BLaER1 (cell line): ENCODE results near the gene CNIH3.

Experiments
- H3K27ac ChIP-seq: shearing (Covaris generic); formaldehyde crosslinking; 2 replicates; pipeline ENCODE4 v1.8.1; 2022
- H3K27me3 ChIP-seq: shearing (Covaris generic); formaldehyde crosslinking; 2 replicates; pipeline ENCODE4 v1.8.1; 2022
- H3K36me3 ChIP-seq: shearing (Covaris generic); formaldehyde crosslinking; 2 replicates; pipeline ENCODE4 v1.8.1; 2022
- H3K4me1 ChIP-seq: shearing (Covaris generic); formaldehyde crosslinking; 2 replicates; pipeline ENCODE4 v1.8.1; 2022
- H3K4me2 ChIP-seq: shearing (Covaris generic); formaldehyde crosslinking; 2 replicates; pipeline ENCODE4 v1.8.1; 2022
- H3K4me3 ChIP-seq: shearing (Covaris generic); formaldehyde crosslinking; 2 replicates; pipeline ENCODE4 v1.8.1; 2022
- H3K9ac ChIP-seq: shearing (Covaris generic); formaldehyde crosslinking; 2 replicates; pipeline ENCODE4 v1.8.1; 2022
- H3K9me3 ChIP-seq: shearing (Covaris generic); formaldehyde crosslinking; 2 replicates; pipeline ENCODE4 v1.8.1; 2022
- H4K20me1 ChIP-seq: shearing (Covaris generic); formaldehyde crosslinking; 2 replicates; pipeline ENCODE4 v1.8.1; 2022
- Cebpa-rat ChIP-seq: shearing (Covaris generic); IDR thresholded peaks from 2 replicates; pipeline ENCODE4 v1.8.1; 2022

Gene CNIH3

GRCh38 chr1:224624432-224624831 is 8.3 kb downstream of the CNIH3 start:
- Histone ChIP-seq H3K4me2 (peak overlapping the region; percentile 79), H3K36me3 (no peaks in the 10 kb centered on the region), H4K20me1 (no peaks in the 10 kb centered on the region), H3K27ac (peak overlapping the region; percentile 72), H3K4me1 (peaks cover 33% of the 10 kb centered on the region), H3K9ac (peak overlapping the region; percentile 27; the same call in 1 of the 2 replicates), H3K4me3 (no peak overlapping the region), H3K9me3 (peaks cover 13% of the 10 kb centered on the region; the same call in 1 of the 2 replicates), H3K27me3 (peaks cover 7% of the 10 kb centered on the region)
- TF ChIP-seq Cebpa-rat: no peak

GRCh38 chr1:224626042-224626441 is 9.9 kb downstream of the CNIH3 start:
- H3K27ac ChIP-seq: no peak overlapping the region
- no peak overlapping the region for H3K4me3 ChIP-seq
- H3K9me3 ChIP-seq: peaks cover 13% of the 10 kb centered on the region; the same call in 1 of the 2 replicates
- no peak overlapping the region for H3K4me2 ChIP-seq
- H4K20me1 ChIP-seq: no peaks in the 10 kb centered on the region
- H3K27me3 ChIP-seq: no peaks in the 10 kb centered on the region
- peaks cover 33% of the 10 kb centered on the region for H3K4me1 ChIP-seq
- TF ChIP-seq Cebpa-rat: no peak
- no peaks in the 10 kb centered on the region for H3K36me3 ChIP-seq
- no peak overlapping the region for H3K9ac ChIP-seq

- H3K4me1 ChIP-seq: peaks cover 8% of the 10 kb centered on the region
- no peak for TF ChIP-seq Cebpa-rat
- H3K4me3 ChIP-seq: no peak overlapping the region
- H4K20me1 ChIP-seq: no peaks in the 10 kb centered on the region
- H3K9ac ChIP-seq: no peak overlapping the region
- no peak overlapping the region for H3K27ac ChIP-seq
- H3K9me3 ChIP-seq: no peaks in the 10 kb centered on the region
- H3K36me3 ChIP-seq: no peaks in the 10 kb centered on the region
- H3K4me2 ChIP-seq: no peak overlapping the region
- no peaks in the 10 kb centered on the region for H3K27me3 ChIP-seq
Measured at GRCh38 chr1:224629965-224630364, 13.8 kb downstream of the CNIH3 start.

- H3K4me2 ChIP-seq: no peak overlapping the region
- no peaks in the 10 kb centered on the region for H3K4me1 ChIP-seq
- H3K9ac ChIP-seq: no peak overlapping the region
- H3K36me3 ChIP-seq: no peaks in the 10 kb centered on the region
- no peak overlapping the region for H3K27ac ChIP-seq
- no peak overlapping the region for H3K4me3 ChIP-seq
- TF ChIP-seq Cebpa-rat: no peak
- H3K27me3 ChIP-seq: no peaks in the 10 kb centered on the region
- H4K20me1 ChIP-seq: no peaks in the 10 kb centered on the region
- H3K9me3 ChIP-seq: no peaks in the 10 kb centered on the region
Measured at GRCh38 chr1:224631462-224632115, 15.5 kb downstream of the CNIH3 start.

GRCh38 chr1:224632381-224632871 is 16.3 kb downstream of the CNIH3 start:
- no peaks in the 10 kb centered on the region for H4K20me1 ChIP-seq
- no peak overlapping the region for H3K4me2 ChIP-seq
- H3K4me1 ChIP-seq: peaks cover under 1% of the 10 kb centered on the region
- H3K36me3 ChIP-seq: no peaks in the 10 kb centered on the region
- H3K9me3 ChIP-seq: no peaks in the 10 kb centered on the region
- H3K4me3 ChIP-seq: no peak overlapping the region
- TF ChIP-seq Cebpa-rat: no peak
- no peak overlapping the region for H3K27ac ChIP-seq
- no peak overlapping the region for H3K9ac ChIP-seq
- no peaks in the 10 kb centered on the region for H3K27me3 ChIP-seq

- no peak for TF ChIP-seq Cebpa-rat
- Histone ChIP-seq H3K4me3 (no peak overlapping the region), H3K9me3 (no peaks in the 10 kb centered on the region), H3K36me3 (no peaks in the 10 kb centered on the region), H3K9ac (no peak overlapping the region), H3K27ac (no peak overlapping the region), H4K20me1 (no peaks in the 10 kb centered on the region), H3K4me1 (peaks cover 6% of the 10 kb centered on the region), H3K27me3 (no peaks in the 10 kb centered on the region), H3K4me2 (no peak overlapping the region)
Measured at GRCh38 chr1:224632921-224633321, 16.8 kb downstream of the CNIH3 start.

- Histone ChIP-seq H4K20me1 (no peaks in the 10 kb centered on the region), H3K4me1 (peaks cover 19% of the 10 kb centered on the region), H3K9me3 (no peaks in the 10 kb centered on the region), H3K27me3 (no peaks in the 10 kb centered on the region), H3K27ac (no peak overlapping the region), H3K9ac (no peak overlapping the region), H3K4me2 (no peak overlapping the region), H3K36me3 (no peaks in the 10 kb centered on the region), H3K4me3 (no peak overlapping the region)
- TF ChIP-seq Cebpa-rat: no peak
Measured at GRCh38 chr1:224635356-224635755, 19.2 kb downstream of the CNIH3 start.

GRCh38 chr1:224637515-224637914 is 21.4 kb downstream of the CNIH3 start:
- no peak overlapping the region for H3K27ac ChIP-seq
- no peak overlapping the region for H3K4me3 ChIP-seq
- H3K4me2 ChIP-seq: peak overlapping the region; percentile 51
- no peaks in the 10 kb centered on the region for H3K27me3 ChIP-seq
- peaks cover 37% of the 10 kb centered on the region for H3K4me1 ChIP-seq
- H4K20me1 ChIP-seq: no peaks in the 10 kb centered on the region
- H3K9ac ChIP-seq: no peak overlapping the region
- no peaks in the 10 kb centered on the region for H3K9me3 ChIP-seq
- TF ChIP-seq Cebpa-rat: no peak
- no peaks in the 10 kb centered on the region for H3K36me3 ChIP-seq

GRCh38 chr1:224637936-224638335 is 21.8 kb downstream of the CNIH3 start:
- no peak overlapping the region for H3K4me3 ChIP-seq
- no peaks in the 10 kb centered on the region for H3K27me3 ChIP-seq
- H3K27ac ChIP-seq: no peak overlapping the region
- H3K9me3 ChIP-seq: no peaks in the 10 kb centered on the region
- peak overlapping the region; percentile 51 for H3K4me2 ChIP-seq
- TF ChIP-seq Cebpa-rat: no peak
- no peaks in the 10 kb centered on the region for H3K36me3 ChIP-seq
- no peak overlapping the region for H3K9ac ChIP-seq
- peaks cover 37% of the 10 kb centered on the region for H3K4me1 ChIP-seq
- no peaks in the 10 kb centered on the region for H4K20me1 ChIP-seq

GRCh38 chr1:224639426-224639975 is 23.4 kb downstream of the CNIH3 start:
- Histone ChIP-seq H3K4me1 (peaks cover 37% of the 10 kb centered on the region), H3K27ac (no peak overlapping the region), H3K9me3 (no peaks in the 10 kb centered on the region), H3K4me3 (no peak overlapping the region), H3K4me2 (0 out of 2 replicates have a peak overlapping the region, but pooled peaks have one; percentile 85), H3K36me3 (no peaks in the 10 kb centered on the region), H3K9ac (no peak overlapping the region), H3K27me3 (no peaks in the 10 kb centered on the region), H4K20me1 (no peaks in the 10 kb centered on the region)
- TF ChIP-seq Cebpa-rat: no peak
